NOMO-1 treated with DMSO at 0.1 percent for 48 hours (cell line): ENCODE results near the gene DIMT1.

ENCODE experiments used
- DNase-seq: peaks from one replicate; lab custom pipeline; 2025; ENCODE audit not compliant: unreplicated experiment; lab: John Stamatoyannopoulos, UW

The DIMT1 gene

DNA sequence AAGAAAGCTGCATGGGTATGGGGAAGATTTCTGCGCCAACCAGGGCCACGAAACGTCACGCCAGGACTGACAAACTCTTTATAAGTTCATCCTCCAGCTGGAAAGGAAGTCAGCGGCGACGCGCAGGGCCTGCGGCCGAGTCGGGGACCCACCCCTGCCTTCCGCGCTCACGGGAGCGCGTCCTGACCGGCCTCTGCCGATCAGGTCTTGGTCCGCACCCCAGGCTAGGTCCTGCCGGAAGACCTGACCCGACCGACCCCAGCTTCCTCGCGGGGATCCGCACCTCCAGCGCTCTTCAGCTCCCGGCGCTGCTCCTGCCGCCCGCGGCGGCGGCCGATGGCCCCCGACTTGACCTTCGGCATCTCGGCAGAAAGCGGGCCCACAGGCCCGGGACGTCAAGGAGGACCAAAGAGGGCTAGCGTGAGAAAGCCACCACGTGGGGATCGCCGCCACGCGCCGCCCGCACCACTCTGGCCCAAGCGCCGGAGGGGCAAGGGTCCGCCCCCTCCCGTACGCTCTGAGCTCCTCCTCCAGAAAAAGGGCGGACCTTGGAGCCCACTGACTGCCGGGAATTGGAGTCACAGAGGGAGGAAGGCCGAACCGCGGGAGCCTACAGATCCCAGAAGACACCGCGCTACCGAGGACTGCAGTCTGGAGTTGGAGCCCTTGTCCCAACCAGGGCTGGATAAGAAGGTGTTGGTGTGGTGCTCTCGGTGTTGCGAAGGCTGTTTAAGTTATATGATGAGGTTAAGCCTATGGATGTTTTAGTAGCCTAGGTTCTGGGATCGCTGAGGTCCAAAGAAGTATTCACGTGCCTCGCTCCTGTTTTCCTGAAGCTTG is at the start of gene DIMT1:
Gene DIMT1, minus strand, starts transcription at position 495 of the 840 bp plus-strand sequence. Its CDS starts 133 bp downstream, at position 362.
- DNase-seq, result peak; percentile 98

- no peak for DNase-seq
Measured at GRCh38 chr5:62450259-62450658, 46.6 kb upstream of the DIMT1 start.

GRCh38 chr5:62448528-62448927 is 44.8 kb upstream of the DIMT1 start:
- no peak for DNase-seq

- peak; percentile 56 for DNase-seq
Measured at GRCh38 chr5:62432621-62433064, 28.9 kb upstream of the DIMT1 start.

- DNase-seq, result peak; percentile 56
Measured at GRCh38 chr5:62431735-62432620, 28.3 kb upstream of the DIMT1 start.

GRCh38 chr5:62424763-62425162 is 21.1 kb upstream of the DIMT1 start:
- DNase-seq, result no peak

DNA sequence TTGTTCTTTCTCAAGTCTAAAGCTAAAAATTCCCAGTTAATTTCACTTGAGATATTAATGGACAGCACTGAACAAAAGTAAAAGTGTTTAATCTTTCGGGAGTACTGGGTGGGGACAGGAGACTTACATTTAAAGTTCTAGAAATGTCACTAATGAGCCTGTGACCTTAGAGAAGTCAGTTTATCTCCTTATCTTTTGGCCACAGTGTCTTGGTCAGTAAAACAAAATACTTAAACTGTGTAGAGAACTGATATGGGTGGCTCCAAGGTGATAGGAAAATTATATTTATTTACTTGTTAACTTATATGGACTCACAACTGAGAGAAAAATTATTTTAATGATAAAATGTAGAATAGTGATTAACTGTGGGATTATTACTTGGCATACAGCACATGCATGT is 17.7 kb upstream of the DIMT1 start:
- DNase-seq, result no peak

DNA sequence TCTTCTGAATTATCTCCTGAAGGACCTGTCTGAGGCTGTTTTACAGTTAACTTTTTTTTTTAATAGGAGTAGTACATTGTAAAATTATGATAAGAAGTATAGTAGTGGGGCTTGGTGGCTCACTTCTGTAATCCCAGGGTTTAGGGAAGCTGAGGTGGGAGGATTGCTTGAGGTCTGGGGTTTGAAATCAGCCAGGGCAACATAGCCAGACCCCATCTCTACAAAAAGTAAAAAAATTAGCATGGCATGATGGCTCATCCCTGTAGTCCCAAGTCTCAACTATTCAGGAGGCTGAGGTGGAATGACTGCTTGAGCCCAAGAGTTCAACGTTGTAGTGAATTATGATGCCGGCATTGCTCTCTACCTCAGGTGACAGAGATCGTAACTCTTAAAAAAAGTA is 15.9 kb upstream of the DIMT1 start:
- no peak for DNase-seq

DNA sequence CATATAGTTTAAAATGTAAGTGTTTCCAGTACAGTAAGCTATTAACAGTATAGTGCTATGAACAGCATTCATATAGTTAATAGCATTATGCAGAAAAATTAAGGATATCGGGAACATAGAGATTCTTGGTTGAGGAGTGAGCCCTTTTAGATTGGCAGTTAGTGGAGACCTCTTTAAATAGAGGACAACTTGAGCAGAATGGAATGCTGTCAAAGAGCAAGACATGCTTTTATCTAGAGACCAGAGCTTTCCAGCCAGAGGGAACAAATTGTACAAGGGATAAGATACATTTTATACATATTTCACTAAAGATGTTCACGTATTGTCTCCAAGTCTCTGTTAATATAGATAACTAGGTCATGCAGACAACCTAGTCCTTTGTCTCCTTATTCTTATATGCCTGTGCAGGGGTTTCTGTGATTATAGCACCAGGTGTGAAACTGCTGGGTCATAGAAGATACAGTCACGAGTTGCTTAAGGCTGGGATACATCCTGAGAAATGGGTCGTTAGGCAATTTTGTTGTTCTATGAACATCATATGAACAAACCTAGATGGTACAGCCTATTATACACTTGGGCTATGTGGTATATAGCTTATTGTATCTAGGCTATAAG is 14.9 kb upstream of the DIMT1 start:
- no peak for DNase-seq

DNA sequence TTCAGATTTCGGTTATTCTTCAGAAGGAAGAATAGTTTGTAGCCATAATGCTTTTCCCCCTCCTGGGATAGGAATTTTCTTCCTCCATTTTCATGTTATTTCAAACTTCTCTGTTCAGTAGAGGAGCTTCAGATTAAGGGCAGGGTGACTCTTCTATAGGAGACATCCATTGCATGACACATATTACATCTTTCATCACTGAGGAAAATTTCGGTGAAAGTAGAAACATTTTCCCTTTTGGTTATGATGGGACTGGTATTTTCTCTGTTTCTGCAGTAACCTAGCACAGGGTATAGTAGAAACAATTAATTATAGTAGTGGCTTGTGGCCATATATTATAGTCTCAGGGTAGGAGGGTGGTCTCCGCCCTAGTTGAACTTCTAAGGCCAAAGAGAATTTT is 10.0 kb upstream of the DIMT1 start:
- no peak for DNase-seq

- DNase-seq, result peak; percentile 99
Measured at GRCh38 chr5:62412549-62413329, 9.0 kb upstream of the DIMT1 start, which contains the start of gene IPO11. TSS of gene IPO11 (plus strand) at chr5:62412763. CDS start at chr5:62437280, 24,517 bp downstream.

GRCh38 chr5:62395210-62395950 is 8.3 kb downstream of the DIMT1 start:
- DNase-seq, result no peak

DNA sequence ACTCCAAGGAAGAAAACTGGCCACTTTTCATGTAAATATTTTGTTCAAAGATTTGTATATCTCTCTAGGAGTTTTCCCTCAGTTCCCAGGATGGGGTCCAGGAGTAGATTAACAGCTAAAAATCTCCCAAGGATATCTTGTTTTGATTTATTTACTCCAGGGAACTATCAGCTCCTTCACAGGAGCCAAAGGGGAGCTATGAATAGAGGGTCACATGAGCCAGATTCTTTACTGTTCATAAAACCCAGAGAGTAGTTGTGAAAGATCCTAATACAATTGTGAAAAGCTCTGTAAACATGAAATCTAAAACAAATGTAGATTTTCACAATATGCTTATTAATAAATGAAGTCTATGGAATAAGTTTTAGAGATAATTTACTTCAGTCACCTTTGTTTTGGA is 16.9 kb downstream of the DIMT1 start:
- DNase-seq, result no peak

DNA sequence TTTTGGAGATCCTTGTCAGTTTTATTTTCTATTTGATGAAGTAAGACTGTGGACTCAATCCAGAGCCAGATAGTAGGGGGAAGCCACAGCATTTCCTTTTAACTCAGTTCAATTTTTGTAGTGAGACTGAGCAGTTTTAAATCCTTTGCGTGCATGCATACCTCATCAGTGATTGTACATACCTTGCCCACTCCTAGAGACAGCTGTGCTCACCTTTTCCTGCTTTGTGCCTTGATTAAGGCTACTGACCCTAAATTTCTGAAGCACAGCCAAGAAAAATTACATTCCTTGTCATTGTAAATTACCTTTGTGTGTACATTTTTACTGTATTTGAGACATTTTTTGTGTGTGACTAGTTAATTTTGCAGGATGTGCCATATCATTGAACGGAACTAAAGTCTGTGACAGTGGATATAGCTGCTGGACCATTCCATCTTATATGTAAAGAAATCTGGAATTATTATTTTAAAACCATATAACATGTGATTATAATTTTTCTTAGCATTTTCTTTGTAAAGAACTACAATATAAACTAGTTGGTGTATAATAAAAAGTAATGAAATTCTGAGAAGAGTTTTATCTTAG is 17.8 kb downstream of the DIMT1 start:
- no peak for DNase-seq

- DNase-seq, result no peak
Measured at GRCh38 chr5:62385131-62385530, 18.6 kb downstream of the DIMT1 start.

DNA sequence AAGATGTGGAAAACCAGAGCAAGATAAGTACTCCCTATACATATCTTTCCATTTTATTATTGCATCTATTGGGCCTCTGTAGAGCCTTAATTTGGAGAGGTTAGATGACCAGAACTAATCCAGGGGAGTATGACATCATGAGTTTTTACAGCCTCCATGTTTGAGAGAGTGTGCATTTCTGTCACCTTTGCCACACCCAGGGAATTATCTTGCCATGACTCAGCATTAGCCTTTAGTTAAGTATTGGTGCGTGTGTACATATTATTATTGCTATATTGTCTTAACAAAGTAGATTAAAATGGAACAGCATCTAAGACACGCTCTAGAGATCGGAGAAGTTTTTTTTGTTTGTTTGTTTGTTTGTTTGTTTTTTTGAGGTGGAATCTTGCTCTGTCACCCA is 27.6 kb downstream of the DIMT1 start:
- DNase-seq, result no peak

- no peak for DNase-seq
Measured at GRCh38 chr5:62375627-62376026, 28.1 kb downstream of the DIMT1 start.

DNA sequence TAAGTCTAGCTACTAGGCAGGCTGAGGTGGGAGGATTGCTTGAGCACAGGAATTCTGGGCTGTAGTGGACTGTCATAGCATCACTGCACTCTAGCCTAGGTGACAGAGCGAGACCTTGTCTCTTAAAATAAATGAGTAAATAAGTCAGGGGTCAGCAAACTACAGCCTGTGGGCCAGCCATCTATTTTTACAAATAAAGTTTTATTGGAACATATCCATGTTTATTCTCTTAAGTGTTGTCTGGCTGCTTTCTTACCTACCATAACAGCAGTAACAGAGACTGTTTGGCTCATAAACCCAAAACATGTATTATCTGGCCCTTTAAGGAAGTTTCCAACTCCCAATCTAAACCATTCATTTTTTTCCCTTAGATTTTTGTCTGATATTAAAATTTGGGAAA is 29.6 kb downstream of the DIMT1 start:
- no peak for DNase-seq

DNA sequence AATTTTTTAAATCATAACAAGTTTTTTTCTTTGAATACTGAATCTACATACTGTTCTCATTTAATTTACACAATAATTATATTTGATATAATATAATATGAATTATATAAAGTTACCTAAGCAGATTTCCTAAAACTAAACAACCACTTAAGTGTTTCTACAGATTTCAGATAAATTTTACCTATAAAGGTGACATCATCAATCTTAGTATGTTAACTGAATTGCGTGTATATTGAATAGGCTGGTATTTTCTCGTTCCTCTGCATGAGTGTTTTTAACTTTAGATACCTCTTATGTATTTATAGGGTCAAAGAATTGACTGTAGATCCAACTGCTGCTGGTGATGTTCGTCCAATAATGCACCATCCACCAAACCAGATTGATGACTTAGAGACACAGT is 30.3 kb downstream of the DIMT1 start:
- no peak for DNase-seq

- DNase-seq, result no peak
Measured at GRCh38 chr5:62372600-62372999, 31.1 kb downstream of the DIMT1 start.
